Stimulated activated CD4-positive, alpha-beta T cell treated with anti-CD3 and anti-CD28 coated beads, Interleukin-15, amount 100 ng/mL, for 24 hours (primary cell): ENCODE measurements around the gene ULK1.
A peak's percentile ranks its signal among the peaks of the same experiment; 100 is the strongest.

ENCODE experiments used
- DNase-seq: peaks from one replicate; pipeline ENCODE4 v3.0.0-alpha.2; 2020

The ULK1 gene

GRCh38 chr12:131893605-131894312 is 663 bp upstream of the ULK1 start:
- no peak for DNase-seq

- DNase-seq: no peak
Observed at GRCh38 chr12:131894981-131895639, 688 bp downstream of the ULK1 start.

GRCh38 chr12:131895640-131896079 is 1.2 kb downstream of the ULK1 start:
- no peak for DNase-seq

GRCh38 chr12:131896080-131896810 is 1.8 kb downstream of the ULK1 start:
- DNase-seq: peak; percentile 82

- no peak for DNase-seq
Observed at GRCh38 chr12:131896811-131897270, 2.4 kb downstream of the ULK1 start.

- no peak for DNase-seq
Observed at GRCh38 chr12:131897276-131897675, 2.9 kb downstream of the ULK1 start.

- DNase-seq: no peak
Observed at GRCh38 chr12:131897875-131898274, 3.5 kb downstream of the ULK1 start.

GRCh38 chr12:131900397-131900796 is 6.0 kb downstream of the ULK1 start:
- no peak for DNase-seq

- DNase-seq: no peak
Observed at GRCh38 chr12:131901431-131902331, 7.3 kb downstream of the ULK1 start.

- no peak for DNase-seq
Observed at GRCh38 chr12:131902332-131903241, 8.2 kb downstream of the ULK1 start.

GRCh38 chr12:131903270-131904255 is 9.1 kb downstream of the ULK1 start:
- DNase-seq: no peak

GRCh38 chr12:131904346-131904745 is 9.9 kb downstream of the ULK1 start:
- DNase-seq: no peak

GRCh38 chr12:131905081-131905629 is 10.7 kb downstream of the ULK1 start:
- DNase-seq: no peak

GRCh38 chr12:131905630-131906091 is 11.2 kb downstream of the ULK1 start:
- DNase-seq: no peak

- no peak for DNase-seq
Observed at GRCh38 chr12:131907379-131908091, 13.1 kb downstream of the ULK1 start.

GRCh38 chr12:131908092-131909080 is 14.0 kb downstream of the ULK1 start:
- DNase-seq: no peak

- no peak for DNase-seq
Observed at GRCh38 chr12:131909081-131909751, 14.8 kb downstream of the ULK1 start.
